GM21576 (cell line): Measurements from ENCODE around the gene FAM24B.
"Not testable (repeated sequence)": the region's sequence is repeated elsewhere in the genome, so short reads cannot be mapped to it uniquely, and the experiment has no call there.

Experiments used
- ATAC-seq: cut with Tn5 transposase; IDR thresholded peaks from one replicate; pipeline ENCODE4 v1.9.1; 2021; ENCODE audit warnings: mild to moderate bottlenecking, moderate library complexity; ENCODE audit not compliant: unreplicated experiment

Gene FAM24B

GRCh38 chr10:122859527-122859926, 19.9 kb downstream of the FAM24B start:
- no peak for ATAC-seq

GRCh38 chr10:122858042-122858441, 21.3 kb downstream of the FAM24B start:
- not testable (repeated sequence) for ATAC-seq

GRCh38 chr10:122856902-122857301, 22.5 kb downstream of the FAM24B start:
- ATAC-seq, result no peak

- ATAC-seq, result no peak
Observed at GRCh38 chr10:122855745-122856144, 23.6 kb downstream of the FAM24B start.

GRCh38 chr10:122854648-122855047, 24.7 kb downstream of the FAM24B start:
- no peak for ATAC-seq

GRCh38 chr10:122853665-122854313, 25.6 kb downstream of the FAM24B start:
- ATAC-seq, result no peak

GRCh38 chr10:122852261-122852660, 27.1 kb downstream of the FAM24B start:
- ATAC-seq, result no peak

- no peak for ATAC-seq
Observed at GRCh38 chr10:122850705-122851640, 28.4 kb downstream of the FAM24B start.

- ATAC-seq, result no peak
Observed at GRCh38 chr10:122849900-122850605, 29.3 kb downstream of the FAM24B start.

GRCh38 chr10:122849090-122849489, 30.3 kb downstream of the FAM24B start:
- no peak for ATAC-seq

GRCh38 chr10:122847782-122848604, 31.4 kb downstream of the FAM24B start:
- ATAC-seq, result no peak

GRCh38 chr10:122845783-122846332, 33.5 kb downstream of the FAM24B start, which contains the start of gene CUZD1:
TSS of gene CUZD1 (minus strand) at chr10:122845857. CDS start at chr10:122845843, 14 bp downstream.
- ATAC-seq, result no peak

GRCh38 chr10:122844146-122844545, 35.2 kb downstream of the FAM24B start:
- ATAC-seq, result no peak

- ATAC-seq, result no peak
Observed at GRCh38 chr10:122841569-122841968, 37.8 kb downstream of the FAM24B start.

- no peak for ATAC-seq
Observed at GRCh38 chr10:122839505-122839904, 39.9 kb downstream of the FAM24B start.

- ATAC-seq, result no peak
Observed at GRCh38 chr10:122838880-122839279, 40.5 kb downstream of the FAM24B start.

- ATAC-seq, result no peak
Observed at GRCh38 chr10:122835908-122836307, 43.5 kb downstream of the FAM24B start.

- ATAC-seq, result no peak
Observed at GRCh38 chr10:122830965-122831353, 48.4 kb downstream of the FAM24B start.

- no peak for ATAC-seq
Observed at GRCh38 chr10:122830273-122830964, 49.0 kb downstream of the FAM24B start.

GRCh38 chr10:122829454-122829853, 49.9 kb downstream of the FAM24B start:
- ATAC-seq, result no peak
